ENCODE data around the gene LRRC75B. TPM values are rescaled to one million over a fixed set of nuclear protein-coding genes. Genes with fewer than 3 reads are reported as not detected.

The LRRC75B gene
- total RNA-seq, 1 experiment from 2014 or later, result 18.1 TPM

DNA sequence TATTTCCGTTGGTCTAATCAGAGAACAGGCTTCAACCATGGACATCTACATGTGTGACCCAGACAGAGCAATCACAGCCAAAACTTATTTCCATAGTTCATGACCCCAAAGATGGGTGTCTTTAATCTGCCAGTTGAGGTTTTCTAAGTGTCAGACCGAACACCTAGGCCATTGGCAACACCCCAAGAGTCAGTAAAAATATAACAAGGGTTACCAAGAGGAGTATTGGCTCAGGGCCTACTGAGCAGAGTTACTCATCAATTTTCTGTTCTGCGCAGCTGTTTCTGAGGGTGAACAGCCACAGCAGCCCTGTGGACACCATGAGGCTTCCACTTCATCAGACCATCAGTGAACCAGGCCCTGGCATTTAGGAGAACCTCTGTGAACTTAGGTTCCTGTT, 56.8 kb downstream of the LRRC75B start:
- no peak overlapping the region for H3T11ph ChIP-seq (ENCODE audit: low read length)
- H2BK5ac ChIP-seq (ENCODE audit: insufficient read length, low read length), result no peak overlapping the region
- peaks cover 2 to 3% of the 10 kb centered on the region in 2 experiments; a peak in 1 of 4 replicates for H3K4me1 Mint-ChIP-seq
- no peaks in the 10 kb centered on the region for H3K9me3 ChIP-seq (ENCODE audit: control insufficient read depth, low read depth, low read length)
- no peaks in the 10 kb centered on the region; the same call in 1 of the 2 replicates for H3K27me3 Mint-ChIP-seq (ENCODE audit: low read depth)
- no peaks in the 10 kb centered on the region for H4K20me1 ChIP-seq (ENCODE audit: control insufficient read depth, insufficient read depth, insufficient read length)
- no peaks in the 10 kb centered on the region for H3K79me2 ChIP-seq (ENCODE audit: insufficient read depth, low read length)
- H4K91ac ChIP-seq (ENCODE audit: insufficient read length, low read depth, low read length), result no peak overlapping the region
- WGBS (ENCODE audit: extremely low coverage, insufficient read length, low lambda C conversion rate), result no CpG with 5 or more reads among the region's 3 CpGs
- no peak overlapping the region for H4K5ac ChIP-seq (ENCODE audit: insufficient read length, low read depth, low read length)
- H2BK20ac ChIP-seq (ENCODE audit: low read depth, low read length, poor library complexity, severe bottlenecking), result no peak overlapping the region
- H3K56ac ChIP-seq (ENCODE audit: insufficient read length, low read depth, low read length), result no peak overlapping the region
- H3K23ac ChIP-seq (ENCODE audit: insufficient read length, low read depth, low read length), result no peak overlapping the region
- no peak for DNase-seq
- no peaks in the 10 kb centered on the region for H3K4me1 ChIP-seq (ENCODE audit: insufficient read depth, low read length)
- no peak overlapping the region for H3K27ac Mint-ChIP-seq
- H2BK120ac ChIP-seq (ENCODE audit: low read depth, low read length, poor library complexity, severe bottlenecking), result no peak overlapping the region
- no peaks in the 10 kb centered on the region for H3K9me3 Mint-ChIP-seq
- no peak overlapping the region for H4K8ac ChIP-seq (replicated peaks; ENCODE audit: insufficient read length, low read depth, low read length)
- H3K79me1 ChIP-seq (ENCODE audit: insufficient read depth, low read depth, low read length, poor library complexity, severe bottlenecking), result no peaks in the 10 kb centered on the region
- no peaks in the 10 kb centered on the region for H3K27me3 ChIP-seq (ENCODE audit: insufficient read depth, low read length)
- TF ChIP-seq, protein P1, sequence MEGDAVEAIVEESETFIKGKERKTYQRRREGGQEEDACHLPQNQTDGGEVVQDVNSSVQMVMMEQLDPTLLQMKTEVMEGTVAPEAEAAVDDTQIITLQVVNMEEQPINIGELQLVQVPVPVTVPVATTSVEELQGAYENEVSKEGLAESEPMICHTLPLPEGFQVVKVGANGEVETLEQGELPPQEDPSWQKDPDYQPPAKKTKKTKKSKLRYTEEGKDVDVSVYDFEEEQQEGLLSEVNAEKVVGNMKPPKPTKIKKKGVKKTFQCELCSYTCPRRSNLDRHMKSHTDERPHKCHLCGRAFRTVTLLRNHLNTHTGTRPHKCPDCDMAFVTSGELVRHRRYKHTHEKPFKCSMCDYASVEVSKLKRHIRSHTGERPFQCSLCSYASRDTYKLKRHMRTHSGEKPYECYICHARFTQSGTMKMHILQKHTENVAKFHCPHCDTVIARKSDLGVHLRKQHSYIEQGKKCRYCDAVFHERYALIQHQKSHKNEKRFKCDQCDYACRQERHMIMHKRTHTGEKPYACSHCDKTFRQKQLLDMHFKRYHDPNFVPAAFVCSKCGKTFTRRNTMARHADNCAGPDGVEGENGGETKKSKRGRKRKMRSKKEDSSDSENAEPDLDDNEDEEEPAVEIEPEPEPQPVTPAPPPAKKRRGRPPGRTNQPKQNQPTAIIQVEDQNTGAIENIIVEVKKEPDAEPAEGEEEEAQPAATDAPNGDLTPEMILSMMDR (conservative IDR thresholded peaks at IDR 0.05), result no peak
- no peak overlapping the region for H3K27ac ChIP-seq (ENCODE audit: insufficient read length, low read depth, low read length)
- H2BK12ac ChIP-seq (ENCODE audit: insufficient read length, low read depth, low read length), result no peak overlapping the region
- no peak overlapping the region for H3K14ac ChIP-seq (ENCODE audit: insufficient read depth, low read length)
- H3K23me2 ChIP-seq (ENCODE audit: insufficient read length, low read depth, low read length, poor library complexity, severe bottlenecking), result no peaks in the 10 kb centered on the region
- H3K4ac ChIP-seq (ENCODE audit: low read depth, low read length), result no peak overlapping the region
- no peak overlapping the region for H2AK5ac ChIP-seq (ENCODE audit: insufficient read length, low read length)
- H3K36me3 Mint-ChIP-seq (ENCODE audit: insufficient read depth in 1 of 3, low read depth in 3 of 3), result peaks cover 0 to 16% (median 12%) of the 10 kb centered on the region in 3 experiments; a peak in 5 of 7 replicates
- no peak overlapping the region for H2BK15ac ChIP-seq (ENCODE audit: low read depth, low read length)
- H3K4me2 ChIP-seq (ENCODE audit: insufficient read depth, insufficient read length, low read length), result no peak overlapping the region
- H3K9ac ChIP-seq (ENCODE audit: extremely low read depth, insufficient read length, low read length), result no peak overlapping the region
- H3K18ac ChIP-seq (ENCODE audit: insufficient read length, low read depth, low read length), result no peak overlapping the region
- no peak overlapping the region for H3K4me3 Mint-ChIP-seq
- H2AFZ ChIP-seq (ENCODE audit: low read length), result no peak overlapping the region

Other genes starting within 250 kb of the LRRC75B start
- gene ADORA2A, start 165.5 kb downstream of the LRRC75B start, total RNA-seq (2021), result 3.5 and 3.9 TPM in 2 replicates
- gene UPB1, start 97.7 kb downstream of the LRRC75B start, total RNA-seq (2021), result 0.07 TPM in 1 of 2 replicates, not detected in the other
- 87.4 and 99.8 TPM in 2 replicates for gene GUCD1, start 37.9 kb downstream of the LRRC75B start, total RNA-seq (2021)
- 205 and 212 TPM in 2 replicates for gene SNRPD3, start 37.1 kb downstream of the LRRC75B start, total RNA-seq (2021)
- 19.5 and 20.5 TPM in 2 replicates for gene GGT1, start 10.1 kb upstream of the LRRC75B start, total RNA-seq (2021)
- gene PIWIL3, start 181.6 kb upstream of the LRRC75B start, total RNA-seq (2021), result 0.07 and 0.09 TPM in 2 replicates
- 3.2 and 4.3 TPM in 2 replicates for gene SGSM1, start 213.1 kb upstream of the LRRC75B start, total RNA-seq (2021)

Data from H9 (cell line).